ENCODE results near the gene GTF2H2C.

The GTF2H2C gene

GRCh38 chr5:69517763-69518212 is 42.2 kb upstream of the GTF2H2C start:
- no peak for TF ChIP-seq CTCF (IDR thresholded peaks at IDR 0.05; ENCODE audit: poor library complexity, severe bottlenecking)
- DNase-seq (ENCODE audit: low spot score) (no peak), ATAC-seq (ENCODE audit: low read depth) (peak; percentile 65)
- Histone ChIP-seq H3K36me3 (ENCODE audit: low read depth) (no peaks in the 10 kb centered on the region), H3K9me3 (ENCODE audit: severe bottlenecking) (no peaks in the 10 kb centered on the region), H3K27me3 (ENCODE audit: insufficient read depth, poor library complexity, severe bottlenecking) (no peaks in the 10 kb centered on the region), H3K27ac (ENCODE audit: poor library complexity, severe bottlenecking) (peak overlapping the region; percentile 10), H3K4me1 (ENCODE audit: insufficient read depth, poor library complexity, severe bottlenecking) (peaks cover 48% of the 10 kb centered on the region), H3K4me3 (ENCODE audit: severe bottlenecking) (no peak overlapping the region)

- no peak for TF ChIP-seq CTCF (IDR thresholded peaks at IDR 0.05; ENCODE audit: poor library complexity, severe bottlenecking)
- peaks cover 38% of the 10 kb centered on the region for H3K4me1 ChIP-seq (ENCODE audit: insufficient read depth, poor library complexity, severe bottlenecking)
Measured at GRCh38 chr5:69519285-69519684, 40.7 kb upstream of the GTF2H2C start.

GRCh38 chr5:69522035-69522434 is 38.0 kb upstream of the GTF2H2C start:
- Histone ChIP-seq H3K4me1 (ENCODE audit: insufficient read depth, poor library complexity, severe bottlenecking) (peaks cover 29% of the 10 kb centered on the region), H3K36me3 (ENCODE audit: low read depth) (no peaks in the 10 kb centered on the region), H3K4me3 (ENCODE audit: severe bottlenecking) (no peak overlapping the region), H3K27ac (ENCODE audit: poor library complexity, severe bottlenecking) (no peak overlapping the region), H3K27me3 (ENCODE audit: insufficient read depth, poor library complexity, severe bottlenecking) (no peaks in the 10 kb centered on the region), H3K9me3 (ENCODE audit: severe bottlenecking) (no peaks in the 10 kb centered on the region)
- ATAC-seq (ENCODE audit: low read depth) (no peak), DNase-seq (ENCODE audit: low spot score) (no peak)
- TF ChIP-seq CTCF (IDR thresholded peaks at IDR 0.05; ENCODE audit: poor library complexity, severe bottlenecking) = no peak

More at GRCh38 chr5:69519285-69519684, 40.7 kb upstream of the GTF2H2C start:
- ATAC-seq (ENCODE audit: low read depth) (no peak), DNase-seq (ENCODE audit: low spot score) (no peak)
- Histone ChIP-seq H3K36me3 (ENCODE audit: low read depth) (no peaks in the 10 kb centered on the region), H3K9me3 (ENCODE audit: severe bottlenecking) (no peaks in the 10 kb centered on the region), H3K4me3 (ENCODE audit: severe bottlenecking) (no peak overlapping the region), H3K27me3 (ENCODE audit: insufficient read depth, poor library complexity, severe bottlenecking) (no peaks in the 10 kb centered on the region), H3K27ac (ENCODE audit: poor library complexity, severe bottlenecking) (no peak overlapping the region)

- Histone ChIP-seq H3K27me3 (ENCODE audit: insufficient read depth, poor library complexity, severe bottlenecking) (no peaks in the 10 kb centered on the region), H3K9me3 (ENCODE audit: severe bottlenecking) (no peaks in the 10 kb centered on the region), H3K4me3 (ENCODE audit: severe bottlenecking) (no peak overlapping the region), H3K4me1 (ENCODE audit: insufficient read depth, poor library complexity, severe bottlenecking) (peaks cover 24% of the 10 kb centered on the region), H3K36me3 (ENCODE audit: low read depth) (no peaks in the 10 kb centered on the region), H3K27ac (ENCODE audit: poor library complexity, severe bottlenecking) (no peak overlapping the region)
- no peak for TF ChIP-seq CTCF (IDR thresholded peaks at IDR 0.05; ENCODE audit: poor library complexity, severe bottlenecking)
- ATAC-seq (ENCODE audit: low read depth) = no peak
- DNase-seq (ENCODE audit: low spot score) = no peak
Measured at GRCh38 chr5:69525490-69525889, 34.5 kb upstream of the GTF2H2C start.

- Histone ChIP-seq H3K4me1 (ENCODE audit: insufficient read depth, poor library complexity, severe bottlenecking) (peaks cover 12% of the 10 kb centered on the region), H3K27me3 (ENCODE audit: insufficient read depth, poor library complexity, severe bottlenecking) (no peaks in the 10 kb centered on the region), H3K9me3 (ENCODE audit: severe bottlenecking) (no peaks in the 10 kb centered on the region), H3K4me3 (ENCODE audit: severe bottlenecking) (no peak overlapping the region), H3K27ac (ENCODE audit: poor library complexity, severe bottlenecking) (no peak overlapping the region), H3K36me3 (ENCODE audit: low read depth) (no peaks in the 10 kb centered on the region)
- ATAC-seq (ENCODE audit: low read depth) (no peak), DNase-seq (ENCODE audit: low spot score) (no peak)
- TF ChIP-seq CTCF (IDR thresholded peaks at IDR 0.05; ENCODE audit: poor library complexity, severe bottlenecking) = no peak
Measured at GRCh38 chr5:69526660-69527059, 33.3 kb upstream of the GTF2H2C start.

Measured in RWPE2 (cell line).